H54 (cell line): ENCODE measurements around the gene PAQR9.

ENCODE experiments used
- DNase-seq: peaks from one replicate; pipeline ENCODE4 v3.0.0; 2011; ENCODE audit warnings: low spot score, mixed read lengths; ENCODE audit not compliant: insufficient read length
- FAIRE-seq: peaks from 3 replicates; lab custom pipeline; 2011; peaks lifted over from hg19 to GRCh38; lab: Jason Lieb, UNC
- POLR2A ChIP-seq: IDR thresholded peaks from 2 replicates; pipeline ENCODE4 v1.6.1; 2011; ENCODE audit warnings: low read depth, mild to moderate bottlenecking, low read length

The PAQR9 gene

GRCh38 chr3:142951794-142952193 lies 11.7 kb downstream of the PAQR9 start:
- FAIRE-seq (no peak), DNase-seq (no peak)
- TF ChIP-seq POLR2A = no peak

GRCh38 chr3:142950972-142951371 lies 12.5 kb downstream of the PAQR9 start:
- DNase-seq (no peak), FAIRE-seq (no peak)
- TF ChIP-seq POLR2A = no peak

GRCh38 chr3:142947799-142948575 lies 15.5 kb downstream of the PAQR9 start:
- no peak for TF ChIP-seq POLR2A
- FAIRE-seq = peak; percentile 6
- DNase-seq = peak; percentile 51

- no peak for FAIRE-seq
- DNase-seq = no peak
- TF ChIP-seq POLR2A = no peak
Measured at GRCh38 chr3:142947352-142947751, 16.1 kb downstream of the PAQR9 start.

GRCh38 chr3:142946861-142947260 lies 16.6 kb downstream of the PAQR9 start:
- no peak for TF ChIP-seq POLR2A
- FAIRE-seq (no peak), DNase-seq (no peak)

- DNase-seq (no peak), FAIRE-seq (no peak)
- TF ChIP-seq POLR2A = no peak
Measured at GRCh38 chr3:142945023-142945422, 18.5 kb downstream of the PAQR9 start.

GRCh38 chr3:142944342-142944741 lies 19.1 kb downstream of the PAQR9 start:
- FAIRE-seq (no peak), DNase-seq (no peak)
- no peak for TF ChIP-seq POLR2A

GRCh38 chr3:142943870-142944269 lies 19.6 kb downstream of the PAQR9 start:
- DNase-seq (no peak), FAIRE-seq (no peak)
- TF ChIP-seq POLR2A = no peak

- no peak for DNase-seq
- no peak for TF ChIP-seq POLR2A
- FAIRE-seq = no peak
Measured at GRCh38 chr3:142943349-142943748, 20.1 kb downstream of the PAQR9 start.

GRCh38 chr3:142941373-142942123 lies 21.9 kb downstream of the PAQR9 start:
- no peak for FAIRE-seq

GRCh38 chr3:142940472-142940871 lies 23.0 kb downstream of the PAQR9 start:
- TF ChIP-seq POLR2A = no peak

More at GRCh38 chr3:142941373-142942123, 21.9 kb downstream of the PAQR9 start:
- no peak for TF ChIP-seq POLR2A
- DNase-seq = no peak

GRCh38 chr3:142940000-142940399 lies 23.5 kb downstream of the PAQR9 start:
- DNase-seq (no peak), FAIRE-seq (no peak)
- no peak for TF ChIP-seq POLR2A

More at GRCh38 chr3:142940472-142940871, 23.0 kb downstream of the PAQR9 start:
- DNase-seq = no peak
- no peak for FAIRE-seq

- DNase-seq (no peak), FAIRE-seq (no peak)
- no peak for TF ChIP-seq POLR2A
Measured at GRCh38 chr3:142935963-142936362, 27.5 kb downstream of the PAQR9 start.

- TF ChIP-seq POLR2A = no peak
- FAIRE-seq (no peak), DNase-seq (no peak)
Measured at GRCh38 chr3:142934887-142935269, 28.6 kb downstream of the PAQR9 start.
